HepG2 (cell line): ENCODE data around the gene RHEBL1. TPM values are rescaled to one million over a fixed set of nuclear protein-coding genes. Genes with fewer than 3 reads are reported as not detected.

ENCODE experiments used
- FOSL2 ChIP-seq: sonication (generic); formaldehyde crosslinking; IDR thresholded peaks from 2 replicates; pipeline ENCODE4 v1.4.0; 2020; ENCODE audit warnings: missing genetic modification reagents
- FOXJ3 ChIP-seq: sonication (generic); formaldehyde crosslinking; IDR thresholded peaks from 2 replicates; pipeline ENCODE4 v1.4.0; 2020; ENCODE audit warnings: missing genetic modification reagents, mild to moderate bottlenecking, borderline replicate concordance
- IKZF1 ChIP-seq: fragments of 450-650 bp; IDR thresholded peaks from 2 replicates; pipeline ENCODE4 v1.7.1; 2016
- NFKBIZ ChIP-seq: IDR thresholded peaks from 2 replicates; pipeline ENCODE4 v1.6.1; 2018; ENCODE audit warnings: missing genetic modification reagents, missing compliant biosample characterization
- NFYC ChIP-seq: IDR thresholded peaks from 2 replicates; pipeline ENCODE4 v1.6.1; 2016; ENCODE audit warnings: missing genetic modification reagents, missing compliant biosample characterization
- PPARG ChIP-seq: conservative IDR thresholded peaks from 2 replicates; pipeline ENCODE4 v1.6.1; 2016; ENCODE audit warnings: missing biosample characterization, missing genetic modification reagents
- SIN3B ChIP-seq: fragments of 150-350 bp; IDR thresholded peaks from 2 replicates; pipeline ENCODE4 v1.6.1; 2014; ENCODE audit warnings: low read length
- SRY ChIP-seq: sonication (generic); formaldehyde crosslinking; IDR thresholded peaks from 2 replicates; pipeline ENCODE4 v1.8.0; 2022; ENCODE audit warnings: mild to moderate bottlenecking, missing genetic modification reagents
- TAF15 ChIP-seq: fragments of 200-400 bp; formaldehyde crosslinking; IDR thresholded peaks from one replicate; pipeline ENCODE4 v1.6.1; 2018; ENCODE audit warnings: mild to moderate bottlenecking, low read depth, low read length; ENCODE audit not compliant: poor library complexity, severe bottlenecking
- ZNF136 ChIP-seq: sonication (generic); formaldehyde crosslinking; IDR thresholded peaks from 2 replicates; pipeline ENCODE4 v1.8.1; 2022; ENCODE audit warnings: low read depth, mild to moderate bottlenecking, moderate library complexity, missing genetic modification reagents
- ZNF205 ChIP-seq: IDR thresholded peaks from 2 replicates; pipeline ENCODE4 v1.6.1; 2018; ENCODE audit warnings: missing biosample characterization, missing genetic modification reagents
- ZNF230 ChIP-seq: sonication (generic); formaldehyde crosslinking; IDR thresholded peaks from 2 replicates; pipeline ENCODE4 v1.4.0; 2020; ENCODE audit warnings: mild to moderate bottlenecking, missing genetic modification reagents
- ZNF232 ChIP-seq: sonication (generic); formaldehyde crosslinking; IDR thresholded peaks from 2 replicates; pipeline ENCODE4 v1.4.0; 2020; ENCODE audit warnings: missing genetic modification reagents, borderline replicate concordance
- ZNF484 ChIP-seq: sonication (generic); formaldehyde crosslinking; IDR thresholded peaks from 2 replicates; pipeline ENCODE4 v1.5.1; 2020; ENCODE audit warnings: mild to moderate bottlenecking, low read depth, missing genetic modification reagents, borderline replicate concordance
- ZNF850 ChIP-seq: sonication (generic); formaldehyde crosslinking; conservative IDR thresholded peaks from 2 replicates; pipeline ENCODE4 v1.9.0; 2021; ENCODE audit warnings: mild to moderate bottlenecking, missing genetic modification reagents
- polyA plus RNA-seq, 8 experiments: library from polyadenylated mRNA; depleted of rRNA in 3 of 8; stranded (reverse) in 7 of 8; unstranded in 1 of 8; fragments of >200 nt; fragmentation: Illumina TruSeq in 4 of 8; extraction: Trizol in 4 of 8; gene quantifications; 2 replicates each; pipeline versions ENCODE4 v1.2.1 to v1.2.3, GENCODE V29; 2011 to 2016; ENCODE audit warnings: low read depth in 4 of 8, missing spikeins in 1 of 8, mixed read lengths in 1 of 8; ENCODE audit not compliant: insufficient read depth in 1 of 8
- total RNA-seq, 5 experiments: library from RNA; depleted of rRNA; stranded (reverse); fragments of >200 nt; fragmentation: Illumina TruSeq; extraction: Trizol; gene quantifications; 2 replicates each; pipeline ENCODE4 v1.2.3, GENCODE V29; 2016; ENCODE audit warnings: low read depth in 1 of 5
- TF ChIP-seq, protein P1 (sequence below): sonication (generic); formaldehyde crosslinking; conservative IDR thresholded peaks from 2 replicates; pipeline ENCODE4 v1.5.0; 2020; ENCODE audit warnings: missing genetic modification reagents
- TF ChIP-seq, protein P2 (sequence below): sonication (generic); formaldehyde crosslinking; IDR thresholded peaks from 2 replicates; pipeline ENCODE4 v1.8.0; 2022; ENCODE audit warnings: missing genetic modification reagents, low read depth, mild to moderate bottlenecking, borderline replicate concordance
- TF ChIP-seq, protein P3 (sequence below): sonication (generic); formaldehyde crosslinking; IDR thresholded peaks from 2 replicates; pipeline ENCODE4 v1.4.0; 2020; ENCODE audit warnings: missing genetic modification reagents
- TF ChIP-seq, protein P4 (sequence below): sonication (generic); formaldehyde crosslinking; IDR thresholded peaks from 2 replicates; pipeline ENCODE4 v1.4.0; 2020; ENCODE audit warnings: mild to moderate bottlenecking, missing genetic modification reagents, borderline replicate concordance

RHEBL1 gene
- total and polyA plus RNA-seq, 2 of the 13 experiments (the other 11 are each of a cell fraction or from before 2014, with no cell fraction given) = 1.4 to 2.5 TPM

DNA sequence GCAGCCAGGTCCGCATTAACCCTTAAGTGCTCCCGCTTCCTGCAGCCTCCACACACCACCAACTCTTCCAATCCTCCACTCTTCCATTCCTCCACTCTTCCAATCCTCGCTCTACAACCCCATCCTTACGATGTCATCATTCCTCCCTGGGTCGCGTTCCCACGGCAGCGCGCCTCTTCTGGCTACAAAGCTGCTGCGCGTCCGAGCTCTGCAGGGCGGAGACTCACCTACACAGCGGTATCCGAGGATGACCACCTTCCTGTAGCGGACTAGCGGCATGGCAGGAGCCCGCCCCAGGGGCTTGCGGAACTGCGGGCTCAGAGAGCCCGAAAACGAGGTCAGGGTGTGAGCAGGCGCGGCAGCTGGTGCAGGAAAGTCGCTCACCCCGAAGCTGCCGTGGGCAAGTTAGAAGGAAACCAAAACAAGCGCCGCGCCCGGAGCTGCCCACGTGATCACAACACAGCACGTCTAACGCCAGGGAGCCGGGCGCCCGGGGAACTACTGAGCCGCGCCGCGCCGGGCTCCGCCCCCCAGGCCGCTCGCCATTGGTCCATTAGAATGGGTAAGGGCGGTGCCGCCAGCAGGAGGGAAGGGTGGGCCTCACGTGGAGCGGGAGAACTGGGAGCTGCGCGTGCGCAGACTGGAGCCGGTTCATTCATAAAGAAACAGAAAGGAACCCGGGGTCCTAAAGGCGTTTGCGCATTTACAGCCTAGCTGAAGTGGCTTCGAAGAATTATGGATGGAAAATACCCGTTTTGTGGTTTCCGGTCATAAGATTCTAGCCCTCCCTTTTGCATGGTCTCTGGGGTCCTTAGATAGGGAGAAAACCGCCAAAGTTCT lies at the start of gene RHEBL1 (continued):
- TF ChIP-seq ZNF484 (CRISPR knock-in tag) = no peak
- TF ChIP-seq, protein P1, sequence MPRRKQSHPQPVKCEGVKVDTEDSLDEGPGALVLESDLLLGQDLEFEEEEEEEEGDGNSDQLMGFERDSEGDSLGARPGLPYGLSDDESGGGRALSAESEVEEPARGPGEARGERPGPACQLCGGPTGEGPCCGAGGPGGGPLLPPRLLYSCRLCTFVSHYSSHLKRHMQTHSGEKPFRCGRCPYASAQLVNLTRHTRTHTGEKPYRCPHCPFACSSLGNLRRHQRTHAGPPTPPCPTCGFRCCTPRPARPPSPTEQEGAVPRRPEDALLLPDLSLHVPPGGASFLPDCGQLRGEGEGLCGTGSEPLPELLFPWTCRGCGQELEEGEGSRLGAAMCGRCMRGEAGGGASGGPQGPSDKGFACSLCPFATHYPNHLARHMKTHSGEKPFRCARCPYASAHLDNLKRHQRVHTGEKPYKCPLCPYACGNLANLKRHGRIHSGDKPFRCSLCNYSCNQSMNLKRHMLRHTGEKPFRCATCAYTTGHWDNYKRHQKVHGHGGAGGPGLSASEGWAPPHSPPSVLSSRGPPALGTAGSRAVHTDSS (CRISPR knock-in tag) = no peak
- peak; percentile 79 for TF ChIP-seq NFYC
- no peak; the same call in 1 of the 2 replicates for TF ChIP-seq PPARG
- no peak; the same call in none of the 2 replicates for TF ChIP-seq FOSL2 (CRISPR knock-in tag)
- no peak for TF ChIP-seq FOXJ3 (CRISPR knock-in tag)
- no peak for TF ChIP-seq ZNF850 (CRISPR knock-in tag)
- TF ChIP-seq, protein P2, sequence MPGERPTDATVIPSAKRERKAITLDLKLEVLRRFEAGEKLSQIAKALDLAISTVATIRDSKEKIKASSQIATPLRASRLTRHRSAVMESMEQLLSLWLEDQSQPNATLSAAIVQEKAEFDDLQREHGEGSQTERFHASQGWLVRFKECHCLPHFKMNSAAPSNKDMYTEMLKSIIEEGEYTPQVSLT = no peak
- TF ChIP-seq, protein P3, sequence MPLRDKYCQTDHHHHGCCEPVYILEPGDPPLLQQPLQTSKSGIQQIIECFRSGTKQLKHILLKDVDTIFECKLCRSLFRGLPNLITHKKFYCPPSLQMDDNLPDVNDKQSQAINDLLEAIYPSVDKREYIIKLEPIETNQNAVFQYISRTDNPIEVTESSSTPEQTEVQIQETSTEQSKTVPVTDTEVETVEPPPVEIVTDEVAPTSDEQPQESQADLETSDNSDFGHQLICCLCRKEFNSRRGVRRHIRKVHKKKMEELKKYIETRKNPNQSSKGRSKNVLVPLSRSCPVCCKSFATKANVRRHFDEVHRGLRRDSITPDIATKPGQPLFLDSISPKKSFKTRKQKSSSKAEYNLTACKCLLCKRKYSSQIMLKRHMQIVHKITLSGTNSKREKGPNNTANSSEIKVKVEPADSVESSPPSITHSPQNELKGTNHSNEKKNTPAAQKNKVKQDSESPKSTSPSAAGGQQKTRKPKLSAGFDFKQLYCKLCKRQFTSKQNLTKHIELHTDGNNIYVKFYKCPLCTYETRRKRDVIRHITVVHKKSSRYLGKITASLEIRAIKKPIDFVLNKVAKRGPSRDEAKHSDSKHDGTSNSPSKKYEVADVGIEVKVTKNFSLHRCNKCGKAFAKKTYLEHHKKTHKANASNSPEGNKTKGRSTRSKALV (CRISPR knock-in tag) = peak; percentile 52; the same call in 1 of the 2 replicates
- no peak for TF ChIP-seq NFKBIZ
- TF ChIP-seq, protein P4, sequence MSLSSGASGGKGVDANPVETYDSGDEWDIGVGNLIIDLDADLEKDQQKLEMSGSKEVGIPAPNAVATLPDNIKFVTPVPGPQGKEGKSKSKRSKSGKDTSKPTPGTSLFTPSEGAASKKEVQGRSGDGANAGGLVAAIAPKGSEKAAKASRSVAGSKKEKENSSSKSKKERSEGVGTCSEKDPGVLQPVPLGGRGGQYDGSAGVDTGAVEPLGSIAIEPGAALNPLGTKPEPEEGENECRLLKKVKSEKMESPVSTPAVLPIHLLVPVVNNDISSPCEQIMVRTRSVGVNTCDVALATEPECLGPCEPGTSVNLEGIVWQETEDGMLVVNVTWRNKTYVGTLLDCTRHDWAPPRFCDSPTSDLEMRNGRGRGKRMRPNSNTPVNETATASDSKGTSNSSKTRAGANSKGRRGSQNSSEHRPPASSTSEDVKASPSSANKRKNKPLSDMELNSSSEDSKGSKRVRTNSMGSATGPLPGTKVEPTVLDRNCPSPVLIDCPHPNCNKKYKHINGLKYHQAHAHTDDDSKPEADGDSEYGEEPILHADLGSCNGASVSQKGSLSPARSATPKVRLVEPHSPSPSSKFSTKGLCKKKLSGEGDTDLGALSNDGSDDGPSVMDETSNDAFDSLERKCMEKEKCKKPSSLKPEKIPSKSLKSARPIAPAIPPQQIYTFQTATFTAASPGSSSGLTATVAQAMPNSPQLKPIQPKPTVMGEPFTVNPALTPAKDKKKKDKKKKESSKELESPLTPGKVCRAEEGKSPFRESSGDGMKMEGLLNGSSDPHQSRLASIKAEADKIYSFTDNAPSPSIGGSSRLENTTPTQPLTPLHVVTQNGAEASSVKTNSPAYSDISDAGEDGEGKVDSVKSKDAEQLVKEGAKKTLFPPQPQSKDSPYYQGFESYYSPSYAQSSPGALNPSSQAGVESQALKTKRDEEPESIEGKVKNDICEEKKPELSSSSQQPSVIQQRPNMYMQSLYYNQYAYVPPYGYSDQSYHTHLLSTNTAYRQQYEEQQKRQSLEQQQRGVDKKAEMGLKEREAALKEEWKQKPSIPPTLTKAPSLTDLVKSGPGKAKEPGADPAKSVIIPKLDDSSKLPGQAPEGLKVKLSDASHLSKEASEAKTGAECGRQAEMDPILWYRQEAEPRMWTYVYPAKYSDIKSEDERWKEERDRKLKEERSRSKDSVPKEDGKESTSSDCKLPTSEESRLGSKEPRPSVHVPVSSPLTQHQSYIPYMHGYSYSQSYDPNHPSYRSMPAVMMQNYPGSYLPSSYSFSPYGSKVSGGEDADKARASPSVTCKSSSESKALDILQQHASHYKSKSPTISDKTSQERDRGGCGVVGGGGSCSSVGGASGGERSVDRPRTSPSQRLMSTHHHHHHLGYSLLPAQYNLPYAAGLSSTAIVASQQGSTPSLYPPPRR (CRISPR knock-in tag) = no peak
- no peak for TF ChIP-seq ZNF136 (CRISPR knock-in tag)
- TF ChIP-seq ZNF205 (CRISPR knock-in tag) = no peak
- TF ChIP-seq ZNF232 (CRISPR knock-in tag) = peak; percentile 62; the same call in 1 of the 2 replicates
- TF ChIP-seq SRY = peak; percentile 83; the same call in 1 of the 2 replicates
- TF ChIP-seq SIN3B = peak; percentile 57; the same call in 1 of the 2 replicates
- no peak for TF ChIP-seq IKZF1
- no peak for TF ChIP-seq ZNF230 (CRISPR knock-in tag)
- no peak for TF ChIP-seq TAF15
